Astrocyte (in vitro differentiated cells and primary cell): ENCODE measurements around the gene C4orf54.

ENCODE experiments used
- CTCF ChIP-seq: IDR thresholded peaks from 2 replicates; pipeline ENCODE4 v1.5.1; 2011; ENCODE audit warnings: low read depth, mild to moderate bottlenecking, inconsistent platforms, low read length, moderate library complexity; ENCODE audit not compliant: insufficient read depth
- EZH2 ChIP-seq: IDR thresholded peaks from 2 replicates; pipeline ENCODE4 v1.6.1; 2012; ENCODE audit warnings: mild to moderate bottlenecking, low read length, inconsistent platforms; ENCODE audit not compliant: insufficient read depth

GRCh38 chr4:99630857-99631360, 26.7 kb downstream of the C4orf54 start:
- TF ChIP-seq CTCF (no peak), EZH2 (no peak)
